Keratinocyte (primary cell): ENCODE measurements around the gene PTRH2. TPM values are rescaled to one million over a fixed set of nuclear protein-coding genes. Genes with fewer than 3 reads are reported as not detected.
"Not testable (repeated sequence)": the region's sequence is repeated elsewhere in the genome, so short reads cannot be mapped to it uniquely, and the experiment has no call there.

Experiments
- DNase-seq: peaks from one replicate; pipeline ENCODE4 v3.0.0-alpha.2; 2011; ENCODE audit warnings: low read depth, missing footprints, low spot score
- FAIRE-seq: peaks from 2 replicates; lab custom pipeline; 2011; peaks lifted over from hg19 to GRCh38; lab: Jason Lieb, UNC
- H2AFZ ChIP-seq: 2 replicates; pipeline ENCODE4 v1.6.0; 2012; ENCODE audit warnings: low read length, control low read depth, inconsistent platforms; ENCODE audit not compliant: control insufficient read depth
- H3K27ac ChIP-seq: 2 replicates; pipeline ENCODE4 v1.5.1; 2011; ENCODE audit warnings: low read length; ENCODE audit not compliant: control insufficient read depth, insufficient read depth
- H3K27me3 ChIP-seq: 3 replicates; pipeline ENCODE4 v1.6.0; 2011; ENCODE audit warnings: low read length; ENCODE audit not compliant: control insufficient read depth, insufficient read depth; ENCODE audit errors: extremely low read depth
- H3K36me3 ChIP-seq, 2 experiments: 2 replicates in 1 of 2; 3 replicates in 1 of 2; pipeline ENCODE4 v1.5.1; 2011; ENCODE audit warnings: low read length in 2 of 2, mild to moderate bottlenecking in 1 of 2; ENCODE audit not compliant: control insufficient read depth in 2 of 2, insufficient read depth in 2 of 2; ENCODE audit errors: extremely low read depth in 1 of 2
- H3K4me1 ChIP-seq: 3 replicates; pipeline ENCODE4 v1.5.1; 2011; ENCODE audit warnings: low read length; ENCODE audit not compliant: control insufficient read depth, insufficient read depth; ENCODE audit errors: extremely low read depth
- H3K4me2 ChIP-seq: 3 replicates; pipeline ENCODE4 v1.6.0; 2011; ENCODE audit warnings: low read depth, low read length; ENCODE audit not compliant: control insufficient read depth, insufficient read depth; ENCODE audit errors: extremely low read depth
- H3K4me3 ChIP-seq, 3 experiments: fragments of 200-600 bp in 1 of 3; sonication (generic) in 1 of 3; 2 replicates in 2 of 3; 3 replicates in 1 of 3; pipeline ENCODE4 v1.5.1; 2011 to 2016; ENCODE audit warnings: low read length in 3 of 3, mild to moderate bottlenecking in 3 of 3, control low read depth in 2 of 3, inconsistent platforms in 1 of 3, low read depth in 1 of 3, mixed read lengths in 1 of 3, mixed run types in 1 of 3, moderate library complexity in 1 of 3; ENCODE audit not compliant: control insufficient read depth in 2 of 3, insufficient read depth in 2 of 3; ENCODE audit errors: extremely low read depth in 1 of 3
- H3K79me2 ChIP-seq: 2 replicates; pipeline ENCODE4 v1.6.0; 2012; ENCODE audit warnings: low read length; ENCODE audit not compliant: control insufficient read depth, insufficient read depth
- H3K9ac ChIP-seq: 3 replicates; pipeline ENCODE4 v1.6.0; 2011; ENCODE audit warnings: low read length; ENCODE audit not compliant: control insufficient read depth, insufficient read depth; ENCODE audit errors: extremely low read depth
- H3K9me1 ChIP-seq: 3 replicates; pipeline ENCODE4 v1.6.0; 2011; ENCODE audit warnings: low read length; ENCODE audit not compliant: control insufficient read depth, insufficient read depth; ENCODE audit errors: extremely low read depth
- H3K9me3 ChIP-seq: 2 replicates; pipeline ENCODE4 v1.5.1; 2012; ENCODE audit warnings: low read depth, low read length; ENCODE audit not compliant: control insufficient read depth
- H4K20me1 ChIP-seq: 3 replicates; pipeline ENCODE4 v1.6.0; 2011; ENCODE audit warnings: low read length; ENCODE audit not compliant: control insufficient read depth, insufficient read depth; ENCODE audit errors: extremely low read depth
- EZH2 ChIP-seq: IDR thresholded peaks from one replicate; pipeline ENCODE4 v1.6.1; 2012; ENCODE audit warnings: inconsistent platforms, mild to moderate bottlenecking, low read length, moderate library complexity
- dilution Hi-C: fragments of 300-500 bp; cut with MboI; formaldehyde crosslinking; loops from one replicate; pipeline ENCODE4 v1.7.0; 2020; ENCODE audit warnings: low sequenced_read_pairs; ENCODE audit not compliant: extremely low pct_ligation_motif_present
- polyA plus RNA-seq, 5 experiments: library from polyadenylated mRNA; depleted of rRNA in 3 of 5; stranded (reverse) in 3 of 5; stranded (forward) in 1 of 5; unstranded in 1 of 5; fragments of >200 nt; gene quantifications; 1 replicate in 1 of 5; 2 replicates in 3 of 5; 3 replicates in 1 of 5; pipeline versions ENCODE4 v1.2.1 to v1.2.3, GENCODE V29; 2011 to 2012; ENCODE audit warnings: missing spikeins in 2 of 5, low read depth in 1 of 5, low replicate concordance in 1 of 5
- TF ChIP-seq, protein P1 (sequence below), 3 experiments: IDR thresholded peaks in 1 of 3; conservative IDR thresholded peaks in 1 of 3; optimal IDR thresholded peaks in 1 of 3; 2 replicates in 2 of 3; 3 replicates in 1 of 3; pipeline versions ENCODE3 to v1.5.1; 2011; ENCODE audit warnings: low read length in 3 of 3, mild to moderate bottlenecking in 3 of 3, moderate library complexity in 2 of 3, control low read depth in 1 of 3, inconsistent platforms in 1 of 3; ENCODE audit not compliant: insufficient read depth in 2 of 3; ENCODE audit errors: extremely low read depth in 1 of 3

The PTRH2 gene
- polyA plus RNA-seq, 1 donor (not counting 4 experiments of a cell fraction or from before 2014, with no cell fraction given): 107 TPM

GRCh38 chr17:59666235-59666634 is 41.0 kb downstream of the PTRH2 start:
- peaks cover 17% of the 10 kb centered on the region for H3K79me2 ChIP-seq
- TF ChIP-seq, protein P1, sequence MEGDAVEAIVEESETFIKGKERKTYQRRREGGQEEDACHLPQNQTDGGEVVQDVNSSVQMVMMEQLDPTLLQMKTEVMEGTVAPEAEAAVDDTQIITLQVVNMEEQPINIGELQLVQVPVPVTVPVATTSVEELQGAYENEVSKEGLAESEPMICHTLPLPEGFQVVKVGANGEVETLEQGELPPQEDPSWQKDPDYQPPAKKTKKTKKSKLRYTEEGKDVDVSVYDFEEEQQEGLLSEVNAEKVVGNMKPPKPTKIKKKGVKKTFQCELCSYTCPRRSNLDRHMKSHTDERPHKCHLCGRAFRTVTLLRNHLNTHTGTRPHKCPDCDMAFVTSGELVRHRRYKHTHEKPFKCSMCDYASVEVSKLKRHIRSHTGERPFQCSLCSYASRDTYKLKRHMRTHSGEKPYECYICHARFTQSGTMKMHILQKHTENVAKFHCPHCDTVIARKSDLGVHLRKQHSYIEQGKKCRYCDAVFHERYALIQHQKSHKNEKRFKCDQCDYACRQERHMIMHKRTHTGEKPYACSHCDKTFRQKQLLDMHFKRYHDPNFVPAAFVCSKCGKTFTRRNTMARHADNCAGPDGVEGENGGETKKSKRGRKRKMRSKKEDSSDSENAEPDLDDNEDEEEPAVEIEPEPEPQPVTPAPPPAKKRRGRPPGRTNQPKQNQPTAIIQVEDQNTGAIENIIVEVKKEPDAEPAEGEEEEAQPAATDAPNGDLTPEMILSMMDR (optimal IDR thresholded peaks at IDR 0.05 in 1 of 3, IDR thresholded peaks at IDR 0.05 in 1 of 3, conservative IDR thresholded peaks at IDR 0.05 in 1 of 3; ENCODE audit: extremely low read depth in 1 of 3, insufficient read depth in 2 of 3, low read length in 3 of 3): no peak
- no peak for TF ChIP-seq EZH2
- no peak overlapping the region for H3K9ac ChIP-seq
- no peak for FAIRE-seq
- H3K27ac ChIP-seq: no peak overlapping the region
- no peak overlapping the region for H2AFZ ChIP-seq
- no peak overlapping the region for H3K4me2 ChIP-seq
- peaks cover 12 to 19% of the 10 kb centered on the region in 2 experiments for H3K36me3 ChIP-seq
- no peaks in the 10 kb centered on the region for H4K20me1 ChIP-seq
- no peaks in the 10 kb centered on the region for H3K9me1 ChIP-seq
- DNase-seq: no peak
- dilution Hi-C loops: no loop called here
- H3K27me3 ChIP-seq: no peaks in the 10 kb centered on the region
- H3K9me3 ChIP-seq: no peaks in the 10 kb centered on the region
- H3K4me1 ChIP-seq: peaks cover 47% of the 10 kb centered on the region
- no peak overlapping the region for H3K4me3 ChIP-seq

DNA sequence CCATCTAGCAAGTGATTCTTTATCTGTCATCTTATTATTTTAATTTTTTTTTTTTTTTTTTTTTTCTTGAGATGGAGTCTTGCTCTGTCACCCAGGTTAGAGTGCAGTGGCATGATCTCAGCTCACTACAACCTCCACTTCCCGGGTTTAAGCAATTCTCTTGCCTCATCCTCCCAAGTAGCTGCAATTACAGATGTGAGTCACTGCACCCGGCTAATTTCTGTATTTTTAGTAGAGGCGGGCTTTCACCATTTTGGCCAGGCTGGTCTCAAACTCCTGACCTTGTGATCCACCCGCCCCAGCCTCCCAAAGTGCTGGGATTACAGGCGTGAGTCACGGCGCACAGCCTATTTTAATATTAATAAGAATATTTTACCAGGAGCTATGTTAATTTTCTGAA is 50.6 kb downstream of the PTRH2 start:
- H3K4me1 ChIP-seq, H3K9ac ChIP-seq, H3K9me3 ChIP-seq, H3K27ac ChIP-seq, FAIRE-seq, H4K20me1 ChIP-seq, H3K4me3 ChIP-seq, H3K27me3 ChIP-seq, H2AFZ ChIP-seq, H3K9me1 ChIP-seq, H3K4me2 ChIP-seq, dilution Hi-C loops, DNase-seq: not testable (repeated sequence)
- H3K79me2 ChIP-seq: peaks cover 33% of the 10 kb centered on the region
- peaks cover 27 to 39% of the 10 kb centered on the region in 2 experiments for H3K36me3 ChIP-seq

- H3K27me3 ChIP-seq: no peaks in the 10 kb centered on the region
- H3K79me2 ChIP-seq: peaks cover 49% of the 10 kb centered on the region
- dilution Hi-C loops: no loop called here
- no peak overlapping the region for H3K9ac ChIP-seq
- no peak for DNase-seq
- no peaks in the 10 kb centered on the region for H3K9me1 ChIP-seq
- H3K4me1 ChIP-seq: no peaks in the 10 kb centered on the region
- peaks cover 6% of the 10 kb centered on the region for H4K20me1 ChIP-seq
- H3K4me2 ChIP-seq: no peak overlapping the region
- H3K4me3 ChIP-seq: no peak overlapping the region
- H3K36me3 ChIP-seq: peaks cover 22 to 37% of the 10 kb centered on the region in 2 experiments
- no peak overlapping the region for H2AFZ ChIP-seq
- H3K27ac ChIP-seq: no peak overlapping the region
- FAIRE-seq: no peak
- no peak for TF ChIP-seq EZH2
- TF ChIP-seq, protein P1 (optimal IDR thresholded peaks at IDR 0.05 in 1 of 3, IDR thresholded peaks at IDR 0.05 in 1 of 3, conservative IDR thresholded peaks at IDR 0.05 in 1 of 3; ENCODE audit: extremely low read depth in 1 of 3, insufficient read depth in 2 of 3, low read length in 3 of 3): no peak
- no peaks in the 10 kb centered on the region for H3K9me3 ChIP-seq
These were observed 55.1 kb downstream of the PTRH2 start for GRCh38 chr17:59652119-59652518.
